WI38 (cell line): ENCODE results near the gene RAC3.

Source experiments
- H3K4me3 ChIP-seq: 2 replicates; pipeline ENCODE4 v1.5.1; 2011; ENCODE audit warnings: low read depth, mild to moderate bottlenecking, control low read depth, low read length
- CTCF ChIP-seq: IDR thresholded peaks from 2 replicates; pipeline ENCODE4 v1.5.1; 2012; ENCODE audit warnings: low read depth, mild to moderate bottlenecking, control low read depth, low read length

Gene RAC3

DNA sequence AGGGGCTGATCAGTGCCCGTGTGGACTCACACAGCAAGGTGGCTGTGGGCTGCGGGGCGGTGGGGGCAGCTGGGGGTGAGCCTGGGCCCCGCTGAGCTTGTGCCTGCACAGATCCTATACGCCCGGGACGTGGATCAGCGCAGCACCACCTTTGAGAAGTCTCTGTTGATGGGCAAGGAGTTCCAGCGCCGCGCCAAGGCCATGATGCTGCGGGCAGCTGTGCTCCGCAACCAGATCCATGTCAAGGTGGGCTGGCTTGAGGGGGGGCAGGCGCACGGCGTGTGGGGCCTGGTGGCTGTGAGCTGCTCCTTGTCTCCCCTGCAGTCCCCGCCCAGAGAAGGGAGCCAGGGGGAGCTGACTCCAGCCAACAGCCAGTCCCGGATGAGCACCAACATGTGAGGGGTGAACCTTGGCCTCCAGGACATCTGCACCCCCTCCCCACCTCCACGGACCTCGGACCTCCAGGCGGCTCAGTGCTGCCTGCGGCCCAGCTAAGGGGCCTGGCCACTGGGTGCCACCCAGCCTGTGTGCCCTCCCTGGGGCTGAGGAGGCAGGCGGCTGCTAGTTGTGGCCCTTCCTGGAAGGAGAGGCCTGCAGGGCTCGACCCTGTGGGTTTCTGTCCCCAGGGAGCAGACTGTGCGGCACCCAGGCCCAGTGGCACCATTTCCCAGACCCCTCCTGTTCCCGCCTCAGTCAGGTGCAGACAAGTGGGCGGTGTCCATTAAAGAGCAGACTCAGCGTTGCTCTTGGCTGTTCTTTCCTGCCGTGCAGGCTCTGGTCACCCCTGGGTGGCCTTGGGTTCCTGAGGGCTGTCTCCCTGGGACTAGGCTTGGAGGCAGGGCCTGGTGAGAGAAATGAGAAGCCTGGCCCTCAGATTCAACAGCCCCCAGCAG is 25.5 kb downstream of the RAC3 start:
- no peak for TF ChIP-seq CTCF
- no peak overlapping the region for H3K4me3 ChIP-seq

DNA sequence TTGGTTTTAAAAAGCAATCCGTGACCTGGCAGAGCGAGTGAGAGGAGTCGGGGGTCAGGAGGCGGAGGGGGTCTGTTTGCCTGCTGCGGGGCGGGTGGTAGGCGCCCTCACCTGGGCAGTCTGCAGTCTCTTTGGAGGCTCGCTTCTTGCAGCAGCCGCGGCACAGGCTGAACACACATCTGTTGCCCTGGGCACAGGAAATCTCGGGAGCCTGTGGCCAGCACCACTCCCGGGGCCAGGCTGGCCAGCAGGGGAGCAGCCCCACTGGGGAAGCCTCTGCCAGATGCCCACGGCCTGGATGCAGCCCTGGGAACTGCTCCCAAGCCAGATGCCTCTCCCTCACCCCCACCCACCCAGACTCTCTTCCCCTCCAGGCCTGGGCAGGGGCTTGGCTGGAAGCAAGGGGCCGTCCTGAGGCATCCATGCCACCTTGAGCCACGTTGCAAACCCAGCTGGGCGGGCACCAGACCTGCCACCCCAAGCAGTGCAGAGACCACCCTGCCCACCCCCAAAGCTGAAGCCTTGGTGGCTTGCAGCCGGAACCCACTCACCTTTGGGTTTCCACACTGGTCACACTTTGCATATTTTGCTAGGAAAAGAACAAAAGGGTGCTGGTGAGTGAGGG is 26.9 kb downstream of the RAC3 start:
- H3K4me3 ChIP-seq, result no peak overlapping the region
- TF ChIP-seq CTCF, result no peak

DNA sequence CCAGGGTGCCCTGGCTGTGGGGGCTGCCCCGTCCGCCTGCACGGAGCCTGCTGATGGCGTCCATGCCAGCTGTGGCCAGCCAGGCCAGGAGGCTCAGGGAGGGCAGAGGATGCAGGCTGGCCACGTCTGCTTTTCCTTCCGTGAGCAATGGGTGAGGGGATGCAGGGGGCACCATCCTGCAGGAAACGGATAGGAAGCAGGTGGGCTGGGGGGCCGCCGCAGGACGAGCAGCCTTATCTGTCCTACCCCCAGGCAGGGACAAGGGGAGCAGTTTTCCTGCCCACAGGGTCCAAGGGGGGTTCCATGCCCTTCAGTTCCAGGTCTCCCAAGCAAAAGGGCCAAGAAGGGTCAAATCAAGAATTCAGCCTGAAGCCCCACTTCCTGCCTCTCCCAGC is 27.4 kb downstream of the RAC3 start:
- no peak overlapping the region for H3K4me3 ChIP-seq
- no peak for TF ChIP-seq CTCF

DNA sequence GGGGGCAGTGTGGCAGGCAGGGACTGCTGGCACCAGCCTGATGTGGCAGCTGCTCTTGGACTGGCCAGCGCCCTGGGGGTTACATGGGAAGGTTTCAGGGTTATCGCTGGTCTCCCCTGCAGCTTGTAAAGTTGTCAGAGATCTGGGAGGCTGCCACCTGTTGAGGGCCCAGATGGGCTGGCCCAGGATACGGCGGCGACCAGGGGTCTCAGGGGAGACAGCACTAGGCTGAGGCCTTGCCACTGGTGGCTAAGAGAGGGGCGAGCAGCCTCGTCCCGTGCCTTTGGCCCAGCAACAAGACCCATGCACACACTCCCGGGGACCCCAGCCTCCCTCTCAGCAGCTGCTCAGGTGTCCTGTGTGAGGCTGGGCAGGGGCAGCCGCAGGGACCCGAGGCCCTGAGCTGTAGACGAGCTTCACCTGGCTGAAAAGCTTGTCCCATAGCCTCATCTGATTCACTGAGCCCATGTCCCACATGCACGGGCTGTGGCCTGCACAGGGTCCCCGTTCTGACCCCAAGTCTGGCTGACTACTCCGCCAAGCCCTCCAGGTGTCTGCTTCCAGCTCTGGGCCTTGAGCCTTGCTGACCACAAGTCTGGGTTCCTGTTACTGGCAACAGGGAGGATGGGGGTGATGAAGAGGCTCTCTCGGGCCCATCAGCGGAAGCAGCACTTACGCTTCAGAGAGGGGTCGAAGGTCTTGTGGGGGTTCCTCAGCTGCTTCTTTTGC is 28.0 kb downstream of the RAC3 start:
- no peak for TF ChIP-seq CTCF
- no peak overlapping the region for H3K4me3 ChIP-seq

- no peak for TF ChIP-seq CTCF
- H3K4me3 ChIP-seq, result no peak overlapping the region
Measured at GRCh38 chr17:82060001-82060380, 28.5 kb downstream of the RAC3 start.

GRCh38 chr17:82060614-82061013 is 29.1 kb downstream of the RAC3 start:
- no peak overlapping the region for H3K4me3 ChIP-seq
- no peak for TF ChIP-seq CTCF
